HepG2 (cell line): Measurements from ENCODE around the gene SMIM31. TPM values are rescaled to one million over a fixed set of nuclear protein-coding genes. Genes with fewer than 3 reads are reported as not detected.

Source experiments
- ATAC-seq: fragments of 200-7000 bp; cut with Tn5 transposase; 3 replicates; pipeline ENCODE4 v1.9.1; 2020; ENCODE audit warnings: mild to moderate bottlenecking, moderate library complexity
- Bru-seq: library from RNA; stranded (reverse); fragments of 400-500 nt; gene quantifications from one replicate; lab custom pipeline; 2021; lab: Mats Ljungman, UMichigan
- BruChase-seq, 2 experiments: library from RNA; stranded (reverse); fragments of 400-500 nt; gene quantifications; one replicate each; lab custom pipeline; 2021; lab: Mats Ljungman, UMichigan
- BruUV-seq: library from RNA; stranded (reverse); fragments of 400-500 nt; replicated peaks from 2 replicates; lab custom pipeline; 2021; lab: Mats Ljungman, UMichigan
- CTCF ChIA-PET: fragments of 300-600 bp; formaldehyde crosslinking; extraction: SDS; loops from one replicate; lab custom pipeline; 2021; ENCODE audit warnings: low total read pairs, inconsistent platforms, low intra/inter-chr PET ratio; lab: Yijun Ruan, JAX
- POLR2A ChIA-PET: fragments of 350-600 bp; sonication (Branson Sonifier 250); formaldehyde crosslinking; loops from one replicate; lab custom pipeline; 2020; ENCODE audit warnings: antibody characterized with exemption, inconsistent platforms; lab: Yijun Ruan, JAX
- DNase-seq: peaks from one replicate; pipeline ENCODE4 v3.0.0-alpha.2; 2015; ENCODE audit warnings: low spot score
- FAIRE-seq: peaks from 3 replicates; lab custom pipeline; 2011; peaks lifted over from hg19 to GRCh38; lab: Jason Lieb, UNC
- H2AFZ ChIP-seq: one replicate; pipeline ENCODE4 v1.6.1; 2011; ENCODE audit warnings: low read length, inconsistent platforms
- H3K27ac ChIP-seq: fragments of 300-600 bp; 3 replicates; pipeline ENCODE4 v1.8.0; 2011; ENCODE audit warnings: mixed run types, mild to moderate bottlenecking, mixed read lengths, low read length, inconsistent platforms; ENCODE audit not compliant: insufficient read depth; ENCODE audit errors: extremely low read length
- H3K27me3 ChIP-seq, 2 experiments: fragments of 200-600 bp in 1 of 2; 2 replicates in 1 of 2; 3 replicates in 1 of 2; pipeline versions ENCODE4 v1.6.0 to v1.8.0; 2011; ENCODE audit warnings: low read length in 2 of 2, mild to moderate bottlenecking in 2 of 2, moderate library complexity in 2 of 2, inconsistent platforms in 1 of 2; ENCODE audit not compliant: insufficient read depth in 2 of 2, control insufficient read depth in 1 of 2
- H3K36me3 ChIP-seq, 2 experiments: fragments of 200-600 bp in 1 of 2; replicated peaks in 1 of 2; 2 replicates in 1 of 2; 3 replicates in 1 of 2; pipeline versions ENCODE4 v1.5.1 to v1.8.0; 2011; ENCODE audit warnings: low read length in 2 of 2, inconsistent platforms in 1 of 2; ENCODE audit not compliant: insufficient read depth in 2 of 2, control insufficient read depth in 1 of 2
- H3K4me1 ChIP-seq: 2 replicates; pipeline ENCODE4 v1.5.1; 2012; ENCODE audit warnings: low read length, inconsistent platforms; ENCODE audit not compliant: insufficient read depth
- H3K4me2 ChIP-seq: 2 replicates; pipeline ENCODE4 v1.6.0; 2011; ENCODE audit warnings: low read depth, low read length, inconsistent platforms
- H3K4me3 ChIP-seq, 3 experiments: fragments of 200-600 bp in 1 of 3; sonication (generic), shearing (Covaris generic) in 1 of 3; replicated peaks in 1 of 3; 2 replicates each; pipeline ENCODE4 v1.5.1; 2011 to 2016; ENCODE audit warnings: low read length in 3 of 3, inconsistent platforms in 2 of 3, low read depth in 2 of 3, mild to moderate bottlenecking in 2 of 3, control low read depth in 1 of 3, mixed read lengths in 1 of 3; ENCODE audit not compliant: insufficient read depth in 1 of 3
- H3K79me2 ChIP-seq: one replicate; pipeline ENCODE4 v1.6.1; 2011; ENCODE audit warnings: low read length, inconsistent platforms; ENCODE audit not compliant: insufficient read depth
- H3K9ac ChIP-seq: 2 replicates; pipeline ENCODE4 v1.6.0; 2011; ENCODE audit warnings: mild to moderate bottlenecking, low read depth, low read length, inconsistent platforms; ENCODE audit not compliant: insufficient read depth
- H3K9me3 ChIP-seq: 2 replicates; pipeline ENCODE4 v1.5.1; 2012; ENCODE audit warnings: mild to moderate bottlenecking, low read length
- H4K20me1 ChIP-seq: 2 replicates; pipeline ENCODE4 v1.6.0; 2011; ENCODE audit warnings: inconsistent platforms, mild to moderate bottlenecking, low read length, moderate library complexity; ENCODE audit not compliant: insufficient read depth
- GFI1 ChIP-seq: sonication (generic); formaldehyde crosslinking; IDR thresholded peaks from 2 replicates; pipeline ENCODE4 v1.5.0; 2020; ENCODE audit warnings: missing genetic modification reagents, mild to moderate bottlenecking, borderline replicate concordance
- NAIF1 ChIP-seq: sonication (generic); formaldehyde crosslinking; IDR thresholded peaks from 2 replicates; pipeline ENCODE4 v1.5.0; 2020; ENCODE audit warnings: mild to moderate bottlenecking, missing genetic modification reagents, borderline replicate concordance
- WGBS: methylation state at CpG from one replicate; pipeline ENCODE4 v1.1.6; 2017; ENCODE audit warnings: low lambda C conversion rate; 5-methylcytosine and 5-hydroxymethylcytosine counted together
- in situ Hi-C: cut with HindIII; loops from 2 replicates; pipeline ENCODE4 v1.10.0; 2017; ENCODE audit warnings: low pct_unique_long_range_greater_than_20kb; ENCODE audit not compliant: extremely low pct_ligation_motif_present
- intact Hi-C: fragments of 100-400 bp; cut with micrococcal nuclease; formaldehyde crosslinking; loops from one replicate; pipeline ENCODE4 v1.10.0; 2022; ENCODE audit not compliant: unreplicated experiment
- long read RNA-seq, 2 experiments: library from RNA in 1 of 2; library from polyadenylated mRNA in 1 of 2; stranded (forward) in 1 of 2; unstranded in 1 of 2; transcript quantifications; one replicate each; pipeline ENCODE4 v2.0.0, GENCODE V29; 2019 to 2022
- polyA minus RNA-seq, 3 experiments: library from RNA; depleted of rRNA, polyadenylated mRNA; stranded (reverse); fragments of >200 nt; gene quantifications; 2 replicates each; pipeline ENCODE4 v1.2.3, GENCODE V29; 2011; ENCODE audit warnings: low replicate concordance in 1 of 3
- polyA plus RNA-seq, 8 experiments: library from polyadenylated mRNA; depleted of rRNA in 3 of 8; stranded (reverse) in 7 of 8; unstranded in 1 of 8; fragments of >200 nt; fragmentation: Illumina TruSeq in 4 of 8; extraction: Trizol in 4 of 8; gene quantifications; 2 replicates each; pipeline versions ENCODE4 v1.2.1 to v1.2.3, GENCODE V29; 2011 to 2016; ENCODE audit warnings: low read depth in 4 of 8, missing spikeins in 1 of 8, mixed read lengths in 1 of 8; ENCODE audit not compliant: insufficient read depth in 1 of 8
- total RNA-seq, 5 experiments: library from RNA; depleted of rRNA; stranded (reverse); fragments of >200 nt; fragmentation: Illumina TruSeq; extraction: Trizol; gene quantifications; 2 replicates each; pipeline ENCODE4 v1.2.3, GENCODE V29; 2016; ENCODE audit warnings: low read depth in 1 of 5
- TF ChIP-seq, protein P1 (sequence below): sonication (generic); formaldehyde crosslinking; IDR thresholded peaks from 2 replicates; pipeline ENCODE4 v1.8.0; 2022; ENCODE audit warnings: low read depth, missing genetic modification reagents
- TF ChIP-seq, protein P2 (sequence below): IDR thresholded peaks from 2 replicates; pipeline ENCODE4 v1.6.1; 2016
- TF ChIP-seq, protein P3 (sequence below): IDR thresholded peaks from 2 replicates; pipeline ENCODE4 v1.6.1; 2016; ENCODE audit warnings: low read depth, borderline replicate concordance

Gene SMIM31
- total RNA-seq (2016; rRNA removed; fragmentation: Illumina TruSeq; extraction: Trizol) (not detected in 2 replicates), polyA plus RNA-seq (2011; rRNA removed) (not detected in 2 replicates), polyA minus RNA-seq (2011; rRNA and poly(A)+ RNA removed; ENCODE audit: low replicate concordance) (not detected in 2 replicates), Bru-seq, nascent RNA (percentile 1 among the genes with signal in this experiment), BruChase-seq, experiment 1, labeled RNA remaining after a 6-hour chase (not detected), BruChase-seq, experiment 2, labeled RNA remaining after a 2-hour chase (not detected)
- total RNA-seq (2016; cell fraction: cytosol; rRNA removed; fragmentation: Illumina TruSeq; extraction: Trizol; ENCODE audit: low read depth) = not detected in 2 replicates
- total RNA-seq (2016; cell fraction: insoluble cytoplasmic fraction; rRNA removed; fragmentation: Illumina TruSeq; extraction: Trizol) = not detected in 2 replicates
- not detected in 2 replicates for total RNA-seq (2016; cell fraction: membrane; rRNA removed; fragmentation: Illumina TruSeq; extraction: Trizol)
- not detected in 2 replicates for total RNA-seq (2016; cell fraction: nucleus; rRNA removed; fragmentation: Illumina TruSeq; extraction: Trizol)
- polyA plus RNA-seq (2011; cell fraction: cytosol; rRNA removed) = not detected in 2 replicates
- polyA plus RNA-seq (2011; cell fraction: nucleus; rRNA removed) = not detected in 2 replicates
- polyA plus RNA-seq (2012) = not detected in 2 replicates
- not detected in 2 replicates for polyA plus RNA-seq (2016; cell fraction: cytosol; fragmentation: Illumina TruSeq; extraction: Trizol; ENCODE audit: low read depth)
- not detected in 2 replicates for polyA plus RNA-seq (2016; cell fraction: insoluble cytoplasmic fraction; fragmentation: Illumina TruSeq; extraction: Trizol; ENCODE audit: low read depth)
- not detected in 2 replicates for polyA plus RNA-seq (2016; cell fraction: membrane; fragmentation: Illumina TruSeq; extraction: Trizol; ENCODE audit: low read depth)
- not detected in 2 replicates for polyA plus RNA-seq (2016; cell fraction: nucleus; fragmentation: Illumina TruSeq; extraction: Trizol; ENCODE audit: insufficient read depth, low read depth)
- polyA minus RNA-seq (2011; cell fraction: cytosol; rRNA and poly(A)+ RNA removed) = not detected in 2 replicates
- polyA minus RNA-seq (2011; cell fraction: nucleus; rRNA and poly(A)+ RNA removed) = not detected in 2 replicates
- long read RNA-seq, experiment 1 = 0 reads
- long read RNA-seq, experiment 2 = 0 reads

DNA sequence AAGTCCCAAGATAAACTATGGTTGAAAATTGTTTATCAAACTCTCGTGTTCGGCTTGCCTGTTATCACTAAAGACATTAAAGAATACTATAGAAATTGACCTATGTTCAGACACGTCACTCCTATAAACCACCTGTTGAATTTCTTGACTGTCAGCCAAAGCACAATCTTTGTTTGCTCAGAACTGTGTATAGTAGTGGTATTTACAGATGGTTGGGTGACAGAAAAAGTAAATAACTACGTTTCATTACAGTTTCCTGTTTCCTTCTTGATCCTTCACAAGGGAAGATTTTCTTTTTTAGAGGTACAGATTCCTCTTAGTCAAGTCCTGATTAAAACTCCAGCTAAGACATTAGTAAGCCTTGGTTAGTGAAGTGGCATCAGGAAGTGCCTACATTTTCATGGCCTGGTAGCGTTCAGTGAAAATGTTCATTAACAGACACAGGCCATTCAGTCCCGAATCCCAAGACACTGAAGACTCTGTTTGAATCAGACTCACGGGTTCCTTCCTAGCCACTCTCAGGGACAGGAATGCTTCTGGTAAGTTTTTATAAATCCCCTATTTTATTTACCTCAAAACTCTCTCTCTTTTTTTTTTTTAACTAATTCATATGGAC, at the start of gene SMIM31:
Gene SMIM31, plus strand, starts transcription at position 259 of the 616 bp plus-strand sequence. CDS start 16,313 bp downstream, outside the sequence.
- FAIRE-seq (no peak), DNase-seq (no peak), ATAC-seq (no peak)
- no peak within 1 kb of the TSS for H3K4me2 ChIP-seq
- ChIA-PET CTCF (no interaction called here), POLR2A (no interaction called here)
- no peak within 1 kb of the TSS for H3K27ac ChIP-seq
- no peak within 1 kb of the TSS for H3K4me3 ChIP-seq
- H3K27me3 ChIP-seq = no peaks in the 10 kb centered on the region
- no peaks in the 10 kb centered on the region for H3K79me2 ChIP-seq
- H3K36me3 ChIP-seq = no peaks in the 10 kb centered on the region
- in situ Hi-C loops (no loop called here), intact Hi-C loops (no loop called here)
- no peaks in the 10 kb centered on the region for H3K9me3 ChIP-seq
- no TSS peak for BruUV-seq
- H2AFZ ChIP-seq = no peak within 1 kb of the TSS
- TF ChIP-seq, protein P1, sequence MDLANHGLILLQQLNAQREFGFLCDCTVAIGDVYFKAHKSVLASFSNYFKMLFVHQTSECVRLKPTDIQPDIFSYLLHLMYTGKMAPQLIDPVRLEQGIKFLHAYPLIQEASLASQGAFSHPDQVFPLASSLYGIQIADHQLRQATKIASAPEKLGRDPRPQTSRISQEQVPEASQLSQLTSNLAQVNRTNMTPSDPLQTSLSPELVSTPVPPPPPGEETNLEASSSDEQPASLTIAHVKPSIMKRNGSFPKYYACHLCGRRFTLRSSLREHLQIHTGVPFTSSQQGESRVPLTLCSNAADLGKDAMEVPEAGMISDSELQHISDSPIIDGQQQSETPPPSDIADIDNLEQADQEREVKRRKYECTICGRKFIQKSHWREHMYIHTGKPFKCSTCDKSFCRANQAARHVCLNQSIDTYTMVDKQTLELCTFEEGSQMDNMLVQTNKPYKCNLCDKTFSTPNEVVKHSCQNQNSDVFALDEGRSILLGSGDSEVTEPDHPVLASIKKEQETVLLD (CRISPR knock-in tag) = no peak
- TF ChIP-seq, protein P2, sequence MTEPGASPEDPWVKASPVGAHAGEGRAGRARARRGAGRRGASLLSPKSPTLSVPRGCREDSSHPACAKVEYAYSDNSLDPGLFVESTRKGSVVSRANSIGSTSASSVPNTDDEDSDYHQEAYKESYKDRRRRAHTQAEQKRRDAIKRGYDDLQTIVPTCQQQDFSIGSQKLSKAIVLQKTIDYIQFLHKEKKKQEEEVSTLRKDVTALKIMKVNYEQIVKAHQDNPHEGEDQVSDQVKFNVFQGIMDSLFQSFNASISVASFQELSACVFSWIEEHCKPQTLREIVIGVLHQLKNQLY (CRISPR knock-in tag) = no peak
- TF ChIP-seq NAIF1 (CRISPR knock-in tag) (no peak), GFI1 (CRISPR knock-in tag) (no peak)
- TF ChIP-seq, protein P3, sequence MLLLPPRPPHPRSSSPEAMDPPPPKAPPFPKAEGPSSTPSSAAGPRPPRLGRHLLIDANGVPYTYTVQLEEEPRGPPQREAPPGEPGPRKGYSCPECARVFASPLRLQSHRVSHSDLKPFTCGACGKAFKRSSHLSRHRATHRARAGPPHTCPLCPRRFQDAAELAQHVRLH = no peak
- 7% methylated on average over 7 of the region's 7 CpGs for WGBS
- no peaks in the 10 kb centered on the region for H3K4me1 ChIP-seq
- H4K20me1 ChIP-seq = no peaks in the 10 kb centered on the region
- H3K9ac ChIP-seq = no peak within 1 kb of the TSS
